NCI-H524 (cell line): ENCODE results near the gene CUX1.
A peak's percentile ranks its signal among the peaks of the same experiment; 100 is the strongest.

ENCODE experiments used
- DNase-seq, 2 experiments: peaks; one replicate each; lab custom pipeline; 2025; lab: John Stamatoyannopoulos, UW

Gene CUX1

GRCh38 chr7:101896316-101896715 is 78.9 kb downstream of the CUX1 start:
- DNase-seq, result no peak

GRCh38 chr7:101896941-101897340 is 79.5 kb downstream of the CUX1 start:
- no peak for DNase-seq

- no peak for DNase-seq
Measured at GRCh38 chr7:101898106-101898505, 80.7 kb downstream of the CUX1 start.

- no peak for DNase-seq
Measured at GRCh38 chr7:101899616-101900015, 82.2 kb downstream of the CUX1 start.

- DNase-seq, result peak in 1 of 2 experiments; percentile 46
Measured at GRCh38 chr7:101900103-101900502, 82.7 kb downstream of the CUX1 start.

GRCh38 chr7:101901661-101902491 is 84.5 kb downstream of the CUX1 start:
- no peak for DNase-seq

- DNase-seq, result no peak
Measured at GRCh38 chr7:101902680-101903514, 85.5 kb downstream of the CUX1 start.

- DNase-seq, result no peak
Measured at GRCh38 chr7:101903515-101903868, 86.1 kb downstream of the CUX1 start.

GRCh38 chr7:101904019-101904418 is 86.6 kb downstream of the CUX1 start:
- no peak for DNase-seq

- no peak for DNase-seq
Measured at GRCh38 chr7:101905203-101905865, 87.9 kb downstream of the CUX1 start.

GRCh38 chr7:101906291-101907240 is 89.1 kb downstream of the CUX1 start:
- DNase-seq, result no peak

- no peak for DNase-seq
Measured at GRCh38 chr7:101910991-101911799, 93.8 kb downstream of the CUX1 start.

- DNase-seq, result peak in 1 of 2 experiments; percentile 29
Measured at GRCh38 chr7:101911800-101912715, 94.6 kb downstream of the CUX1 start.

- DNase-seq, result no peak
Measured at GRCh38 chr7:101912716-101913110, 95.3 kb downstream of the CUX1 start.

GRCh38 chr7:101913247-101913721 is 95.9 kb downstream of the CUX1 start:
- DNase-seq, result no peak

GRCh38 chr7:101913851-101914250 is 96.4 kb downstream of the CUX1 start:
- peak; percentile 5 to 21 for DNase-seq

- peak; percentile 64 to 87 for DNase-seq
Measured at GRCh38 chr7:101915000-101915399, 97.6 kb downstream of the CUX1 start.

GRCh38 chr7:101916041-101916800 is 98.8 kb downstream of the CUX1 start:
- DNase-seq, result no peak

GRCh38 chr7:101916876-101917275 is 99.5 kb downstream of the CUX1 start:
- no peak for DNase-seq
